HG02610 (cell line): ENCODE measurements around the gene MRTFA.
A peak's percentile ranks its signal among the peaks of the same experiment; 100 is the strongest.
"Not testable (repeated sequence)": the region's sequence is repeated elsewhere in the genome, so short reads cannot be mapped to it uniquely, and the experiment has no call there.

Source experiments
- ATAC-seq: cut with Tn5 transposase; IDR thresholded peaks from one replicate; pipeline ENCODE4 v1.9.1; 2021; ENCODE audit warnings: mild to moderate bottlenecking, moderate library complexity; ENCODE audit not compliant: unreplicated experiment

MRTFA gene

DNA sequence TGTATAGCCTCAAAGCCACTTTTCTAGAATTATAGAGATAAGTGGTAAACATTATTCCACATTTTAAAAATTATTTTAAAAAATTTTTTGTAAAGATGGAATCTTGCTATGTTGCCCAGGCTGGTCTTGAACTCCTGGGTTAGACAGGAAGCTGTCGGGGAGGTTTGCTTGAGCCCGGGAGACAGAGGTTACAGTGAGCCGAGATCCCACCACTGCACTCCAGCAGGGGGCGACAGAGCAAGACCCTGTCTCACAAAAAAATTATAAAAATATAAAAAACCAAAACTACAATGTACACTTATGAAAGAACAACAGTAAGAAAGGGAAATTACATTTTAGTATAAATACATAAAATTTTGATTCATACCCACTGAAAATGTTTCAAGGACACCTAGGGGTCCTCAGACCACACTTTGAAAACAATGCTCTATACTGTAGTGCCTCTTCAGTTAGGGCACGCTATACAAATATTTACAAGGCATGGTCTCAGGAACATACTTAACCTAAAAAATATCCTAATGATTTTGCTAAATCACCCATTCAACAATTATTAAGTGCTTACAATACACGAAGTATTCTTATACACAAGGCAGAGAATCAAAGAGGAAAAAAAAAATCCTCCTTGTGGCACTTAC, 111.2 kb downstream of the MRTFA start:
- ATAC-seq: no peak

DNA sequence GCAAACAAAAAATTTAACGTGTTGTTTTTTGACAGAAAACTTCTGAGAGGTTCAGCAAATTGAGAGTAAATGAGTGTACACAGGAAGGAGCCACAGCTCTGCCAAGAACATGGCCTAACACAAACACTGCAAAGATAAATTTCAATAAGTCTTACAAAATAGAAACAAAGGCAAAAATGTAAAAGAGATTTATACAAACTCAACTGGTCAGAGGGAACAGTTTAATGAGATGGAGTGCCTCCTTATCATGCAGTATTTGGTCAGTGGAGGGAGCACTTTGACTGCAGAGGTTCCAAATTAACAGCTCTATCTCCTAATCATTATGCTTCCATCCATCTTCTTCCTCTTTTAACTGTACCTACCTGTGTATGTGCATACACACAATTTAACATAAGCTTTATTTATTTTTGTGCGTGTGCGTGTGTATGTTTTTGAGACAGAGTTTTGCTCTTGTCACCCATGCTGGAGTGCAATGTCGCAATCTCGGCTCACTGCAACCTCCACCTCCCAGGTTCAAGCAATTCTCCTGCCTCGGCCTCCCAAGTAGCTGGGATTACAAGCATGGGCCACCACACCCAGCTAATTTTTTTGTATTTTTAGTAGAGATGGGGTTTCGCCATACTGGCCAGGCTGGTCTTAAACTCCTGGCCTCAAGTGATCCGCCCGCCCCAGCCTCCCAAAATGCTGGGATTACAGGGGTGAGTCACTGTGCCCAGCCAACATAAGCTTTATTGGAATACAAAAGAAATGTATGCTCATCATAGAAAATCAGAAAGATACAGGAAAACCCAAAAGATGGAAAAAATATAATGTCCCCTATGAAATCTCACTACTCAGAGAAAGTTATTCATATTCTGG, 111.9 kb downstream of the MRTFA start:
- no peak for ATAC-seq

DNA sequence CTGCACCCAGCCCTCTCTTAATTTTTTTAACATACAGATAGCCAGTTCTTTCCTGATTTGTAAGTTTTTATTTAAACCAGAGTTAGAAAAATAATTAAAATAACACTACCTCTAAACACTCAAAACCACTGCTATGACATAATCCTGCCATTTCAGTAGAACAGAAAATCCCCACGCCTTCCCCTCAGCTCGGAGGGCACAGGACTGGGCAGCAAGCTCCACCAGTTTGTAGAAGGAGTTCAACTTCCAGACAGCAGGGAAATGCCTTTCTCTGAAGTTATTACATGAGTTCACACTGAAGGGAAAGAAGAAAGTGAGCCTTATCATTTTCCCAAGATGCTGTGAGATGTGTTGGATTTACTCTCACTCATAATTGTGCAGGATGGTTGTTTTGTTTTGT, 114.4 kb downstream of the MRTFA start:
- no peak for ATAC-seq

DNA sequence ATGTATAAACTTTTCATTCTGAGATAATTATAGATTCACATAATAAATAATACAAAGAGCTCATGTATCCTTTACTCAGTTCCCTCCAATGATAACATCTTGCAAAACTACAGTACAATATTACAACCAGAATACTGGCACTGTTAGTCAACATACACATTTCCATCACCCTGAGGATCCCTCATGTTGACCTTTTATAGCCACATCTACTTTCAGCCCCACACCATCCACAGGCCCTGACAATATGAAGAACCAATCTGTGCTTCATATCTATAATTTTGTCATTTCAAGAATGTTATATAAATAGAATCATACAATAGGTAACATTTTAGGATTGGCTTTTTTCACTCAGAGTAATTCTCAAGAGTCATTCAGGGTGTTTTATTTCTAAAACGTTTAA, 115.5 kb downstream of the MRTFA start:
- no peak for ATAC-seq

DNA sequence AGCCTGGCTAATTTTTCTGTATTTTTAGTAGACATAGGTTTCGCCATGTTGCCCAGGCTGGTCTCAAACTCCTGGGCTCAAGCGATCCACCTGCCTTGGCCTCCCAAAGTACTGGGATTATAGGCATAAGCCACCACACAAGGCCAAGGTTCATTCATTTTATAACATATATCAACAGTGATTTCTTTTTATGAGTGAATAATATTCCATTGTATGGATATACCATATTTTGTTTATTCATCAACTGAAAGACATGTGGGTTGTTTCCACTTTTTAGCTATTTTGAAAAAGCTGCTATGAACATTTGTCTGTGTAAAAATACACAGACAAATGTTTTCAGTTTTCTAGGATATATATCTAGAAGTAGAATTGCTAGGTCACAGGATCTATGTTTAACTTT, 116.0 kb downstream of the MRTFA start:
- ATAC-seq: no peak

DNA sequence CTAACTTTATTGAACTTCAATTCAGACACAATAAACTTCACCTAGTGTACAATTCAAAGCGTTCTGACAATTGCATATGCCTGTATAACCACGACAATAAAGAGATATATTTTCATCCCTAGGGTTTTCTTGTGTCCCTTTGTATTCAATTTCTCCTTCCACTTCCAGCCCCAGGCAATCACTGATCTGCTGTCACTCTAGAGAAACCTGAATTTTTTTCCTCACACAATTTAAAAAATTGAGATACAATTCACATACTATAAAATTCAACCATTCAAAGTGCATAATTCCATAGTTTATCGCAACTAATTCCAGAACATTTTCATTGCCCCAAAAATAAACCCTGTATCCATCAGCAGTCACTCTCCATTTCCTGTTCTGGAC, 116.6 kb downstream of the MRTFA start:
- no peak for ATAC-seq

DNA sequence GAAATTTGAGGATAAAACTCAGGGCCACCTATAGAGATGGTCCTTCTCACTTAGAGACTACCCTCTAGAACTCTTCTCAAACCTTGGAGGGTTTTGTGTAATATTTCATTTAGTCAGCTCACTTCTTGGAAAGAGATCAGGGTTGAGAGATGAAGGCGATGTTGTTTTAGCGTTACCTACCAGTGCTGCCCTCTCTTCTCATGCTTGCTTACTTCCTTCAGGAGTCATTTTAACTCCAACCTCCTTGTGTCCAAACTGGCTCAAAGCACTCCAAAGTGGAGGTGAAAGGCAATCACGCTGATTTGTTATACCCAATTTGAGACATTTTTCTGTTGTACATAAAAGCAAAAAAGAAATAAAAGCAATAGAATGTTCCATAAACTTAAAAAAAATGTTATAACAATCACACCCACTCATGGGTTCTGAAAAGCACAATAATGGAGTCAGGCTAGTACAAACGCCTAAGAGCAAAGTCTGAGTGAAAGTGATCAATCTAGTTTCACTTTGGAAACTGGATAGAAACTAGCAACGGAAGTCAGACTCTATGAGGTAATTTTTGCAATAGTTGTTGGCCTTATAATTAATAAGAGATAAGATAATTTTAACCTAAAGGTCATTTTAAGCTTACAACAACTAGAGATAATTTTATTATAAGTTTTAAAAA, 117.1 kb downstream of the MRTFA start:
- peak; percentile 44 for ATAC-seq

DNA sequence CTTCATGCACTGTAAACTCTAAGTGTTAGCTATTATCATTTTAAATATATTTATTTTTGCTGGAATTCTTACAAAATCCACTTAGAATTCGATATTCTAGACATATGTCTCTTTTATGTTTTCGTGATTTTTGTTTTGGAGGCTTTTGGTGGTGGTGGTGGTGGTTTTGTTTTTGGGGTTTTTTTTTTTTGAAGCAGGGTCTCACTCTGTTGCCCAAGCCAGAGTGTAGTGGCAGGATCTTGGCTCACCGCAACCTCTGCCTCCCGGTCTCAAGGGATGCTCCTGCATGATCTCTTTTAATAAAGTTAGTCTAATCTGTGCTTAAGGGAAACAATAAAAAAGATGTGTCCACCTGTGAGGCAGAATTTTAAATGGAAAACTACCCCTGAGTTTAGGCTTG, 117.7 kb downstream of the MRTFA start:
- no peak for ATAC-seq

DNA sequence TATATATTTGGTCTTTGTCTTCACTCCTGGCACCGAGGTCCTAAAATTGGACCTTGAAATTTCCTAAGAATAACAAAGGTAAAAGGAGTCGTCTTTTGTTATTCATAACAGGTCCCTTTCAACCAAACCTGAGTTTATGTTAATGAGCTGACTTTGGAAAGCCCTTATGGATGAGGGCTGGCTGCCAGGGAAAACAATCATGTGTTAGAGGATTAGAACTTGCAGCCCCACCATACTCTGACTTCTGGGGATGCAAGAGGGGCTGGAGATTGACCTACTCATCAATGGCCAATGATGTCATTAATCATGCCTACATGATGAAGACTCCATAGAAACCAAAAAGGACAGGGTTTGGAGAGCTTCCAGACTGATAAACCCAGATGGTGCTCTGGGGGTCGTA, 118.9 kb downstream of the MRTFA start:
- ATAC-seq: no peak

DNA sequence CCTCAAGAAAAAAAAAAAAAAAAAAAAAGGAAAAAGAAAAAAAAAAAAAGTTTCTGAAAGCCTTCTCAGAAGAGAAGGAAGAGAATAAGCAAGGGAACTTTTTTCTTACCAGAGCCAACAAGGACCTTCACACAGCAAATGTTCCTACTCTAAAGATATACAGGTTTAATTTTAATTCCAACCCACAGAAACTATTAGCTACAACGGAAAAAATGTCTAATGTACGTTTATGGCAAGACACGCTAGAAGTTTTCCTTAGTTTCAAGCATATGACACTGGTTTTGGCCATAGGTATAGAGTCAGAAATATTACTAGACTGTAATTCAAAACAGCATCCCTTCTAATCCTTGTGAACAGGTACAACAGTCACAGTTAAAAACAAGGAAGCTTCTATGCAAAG, 120.1 kb downstream of the MRTFA start:
- no peak for ATAC-seq

DNA sequence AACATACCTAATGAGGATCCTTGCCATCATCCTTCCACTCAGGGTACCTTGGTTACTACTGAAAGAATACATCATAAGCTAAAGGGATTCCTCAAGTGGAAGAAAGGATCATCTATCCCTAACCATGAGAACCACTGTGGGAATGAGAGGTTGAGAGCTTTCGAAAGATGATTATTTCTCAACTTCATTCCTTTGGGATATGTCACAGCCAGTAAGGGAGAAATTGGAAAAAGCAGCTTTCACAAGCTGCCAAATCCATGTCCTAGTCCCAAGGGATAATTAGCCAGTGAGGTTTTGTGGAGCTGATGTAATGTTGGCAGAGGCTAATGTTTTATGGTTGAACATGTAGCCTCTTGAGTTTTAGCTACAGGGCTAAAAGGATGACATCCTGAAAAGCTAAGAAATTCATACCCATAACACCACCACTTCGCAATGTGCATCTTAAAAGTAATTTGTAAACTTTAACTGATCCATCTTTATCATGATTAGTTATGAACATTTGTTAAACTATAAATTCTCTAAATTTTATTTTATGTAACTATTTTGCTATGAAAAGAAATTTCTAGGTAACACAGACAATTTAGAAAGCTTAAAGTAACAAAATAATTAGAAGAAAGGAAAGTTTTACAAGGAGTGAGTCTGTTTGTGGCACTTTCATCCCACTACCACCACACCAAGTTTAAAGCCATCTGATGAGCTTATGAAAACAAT, 123.9 kb downstream of the MRTFA start:
- ATAC-seq: no peak

DNA sequence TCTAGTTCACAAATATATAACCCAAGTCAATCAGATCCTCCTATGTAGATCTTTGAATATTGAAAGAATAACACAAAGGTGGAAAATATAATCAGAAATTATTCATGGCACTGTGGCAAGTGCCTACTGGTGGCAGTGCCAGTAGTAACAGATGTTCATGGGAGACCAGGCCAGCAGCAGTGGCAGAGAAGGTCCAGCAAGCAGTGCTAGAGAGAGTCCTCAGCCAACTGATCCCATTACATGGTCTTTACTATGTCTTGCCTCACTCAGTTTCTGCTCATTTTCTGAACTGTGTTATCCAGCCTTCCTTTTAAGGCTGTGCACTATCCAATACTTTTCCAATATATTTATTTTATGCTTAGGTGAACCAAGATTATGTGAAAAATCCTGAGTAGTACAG, 124.9 kb downstream of the MRTFA start:
- ATAC-seq: no peak

DNA sequence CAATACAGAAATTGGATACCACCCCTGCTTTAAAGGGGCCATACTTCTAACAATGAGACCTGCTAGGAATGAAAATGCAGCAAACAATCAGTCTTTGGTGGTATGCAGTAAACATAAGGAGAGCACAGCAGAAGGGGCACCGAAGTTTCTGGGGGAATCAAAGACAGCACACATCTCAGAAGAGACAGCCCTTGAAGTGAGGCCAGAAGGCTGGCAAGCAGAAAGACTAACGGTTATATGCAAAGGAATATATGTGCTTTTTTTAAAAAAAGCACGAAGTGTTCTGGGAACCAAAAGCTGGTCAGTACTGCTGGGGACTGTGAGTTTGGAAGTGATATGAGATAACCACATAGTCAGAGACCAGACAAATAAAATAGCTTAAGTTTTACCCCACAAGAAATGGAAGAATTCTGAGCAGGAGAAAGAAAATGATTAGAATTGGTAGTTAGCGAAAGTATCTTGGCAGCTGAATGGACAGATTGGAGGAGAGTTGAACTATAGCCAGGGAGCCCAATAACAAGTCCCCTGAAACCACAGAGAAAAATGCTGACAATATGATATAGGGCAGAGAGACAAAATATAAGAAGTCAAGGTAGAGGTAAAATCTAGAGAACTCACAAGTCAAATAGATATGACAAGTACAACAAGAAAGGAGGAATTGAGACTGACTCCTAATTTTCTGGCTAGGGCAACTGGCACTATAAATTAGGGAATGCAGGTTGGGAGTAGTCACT, 125.7 kb downstream of the MRTFA start:
- no peak for ATAC-seq

DNA sequence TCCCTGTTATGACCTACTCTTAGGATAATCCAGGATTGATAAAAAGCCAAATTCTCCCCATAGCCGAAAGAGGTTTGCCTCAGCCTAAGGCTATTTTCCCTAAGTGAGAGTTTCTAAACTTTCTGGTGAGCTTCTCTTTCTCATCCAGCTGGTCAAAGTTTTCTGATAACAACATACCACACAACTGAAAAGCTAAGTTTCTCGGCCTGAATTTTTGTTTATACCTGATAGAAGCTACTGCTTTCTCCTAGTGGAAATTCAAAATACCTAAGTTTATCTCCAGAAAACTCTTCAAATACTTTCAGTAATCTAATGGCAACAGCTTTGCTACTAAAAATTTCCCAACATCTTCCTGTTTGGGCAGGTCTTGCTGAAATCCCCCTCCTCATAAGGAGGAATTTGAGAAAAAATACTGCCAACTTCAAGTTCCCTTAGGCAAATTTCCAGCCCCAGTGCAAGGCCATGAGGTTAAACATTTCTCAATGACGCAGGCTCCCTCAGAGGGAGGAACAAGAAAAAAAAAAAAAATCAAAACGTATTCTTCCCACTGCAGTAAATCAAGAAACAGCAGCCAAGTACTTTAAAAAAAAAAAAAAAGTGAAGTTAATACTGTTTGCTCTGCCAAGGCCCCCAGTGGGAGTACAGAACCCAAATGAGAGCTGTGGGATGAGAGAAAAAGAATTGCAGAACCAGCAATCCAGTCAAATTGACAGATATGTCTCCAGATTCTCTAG, 127.0 kb downstream of the MRTFA start:
- ATAC-seq: no peak

DNA sequence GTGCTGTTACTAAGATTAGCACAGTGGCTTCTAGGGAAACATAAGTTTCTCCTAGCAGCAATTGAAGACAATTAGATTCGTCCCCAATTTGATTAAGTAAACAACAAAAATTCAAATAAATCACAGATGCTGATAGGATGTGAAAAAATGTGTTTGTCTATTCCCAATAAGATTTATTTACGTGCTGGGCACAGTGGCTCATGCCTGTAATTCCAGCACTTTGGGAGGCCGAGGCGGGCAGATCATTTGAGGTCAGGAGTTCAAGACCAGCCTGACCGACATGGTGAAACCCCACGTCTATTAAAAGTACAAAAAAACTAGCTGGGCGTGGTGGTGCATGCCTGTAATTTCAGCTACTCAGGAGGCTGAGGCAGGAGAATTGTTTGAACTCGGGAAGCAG, 128.5 kb downstream of the MRTFA start:
- not testable (repeated sequence) for ATAC-seq

DNA sequence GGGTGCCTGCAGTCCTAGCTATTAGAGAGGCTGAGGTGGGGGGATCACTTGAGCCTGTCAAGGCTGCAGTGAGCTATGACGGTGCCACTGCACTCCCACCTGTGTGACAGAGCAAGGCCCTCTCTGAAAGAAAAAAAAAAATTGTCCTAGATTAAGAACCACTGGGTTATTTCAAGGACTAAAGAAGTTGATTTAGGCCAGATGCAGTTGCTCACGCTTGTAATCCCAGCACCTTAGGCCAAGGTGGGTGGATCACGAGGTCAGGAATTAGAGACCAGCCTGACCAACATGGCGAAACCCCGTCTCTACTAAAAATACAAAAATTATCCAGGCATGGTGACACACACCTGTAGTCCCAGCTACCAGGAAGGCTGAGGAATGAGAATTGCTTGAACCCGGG, 129.0 kb downstream of the MRTFA start:
- no peak for ATAC-seq

DNA sequence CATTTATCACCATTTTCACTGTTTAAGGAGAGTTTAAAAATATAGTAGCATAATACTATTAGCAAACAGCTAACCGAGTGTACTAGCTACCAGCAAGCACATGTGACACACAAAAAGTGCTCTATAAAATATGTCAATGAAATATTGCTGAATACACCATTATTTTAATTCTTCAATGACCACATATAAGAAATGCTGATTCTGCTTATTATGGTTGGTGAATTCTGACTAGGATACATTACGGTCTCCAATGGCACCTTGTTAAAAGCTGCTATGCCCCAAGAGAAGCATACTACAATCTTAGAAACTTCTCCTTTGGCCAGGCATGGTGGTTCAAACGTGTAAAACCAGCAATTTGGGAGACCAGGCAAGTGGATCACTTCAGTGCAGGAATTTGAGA, 129.8 kb downstream of the MRTFA start:
- no peak for ATAC-seq

DNA sequence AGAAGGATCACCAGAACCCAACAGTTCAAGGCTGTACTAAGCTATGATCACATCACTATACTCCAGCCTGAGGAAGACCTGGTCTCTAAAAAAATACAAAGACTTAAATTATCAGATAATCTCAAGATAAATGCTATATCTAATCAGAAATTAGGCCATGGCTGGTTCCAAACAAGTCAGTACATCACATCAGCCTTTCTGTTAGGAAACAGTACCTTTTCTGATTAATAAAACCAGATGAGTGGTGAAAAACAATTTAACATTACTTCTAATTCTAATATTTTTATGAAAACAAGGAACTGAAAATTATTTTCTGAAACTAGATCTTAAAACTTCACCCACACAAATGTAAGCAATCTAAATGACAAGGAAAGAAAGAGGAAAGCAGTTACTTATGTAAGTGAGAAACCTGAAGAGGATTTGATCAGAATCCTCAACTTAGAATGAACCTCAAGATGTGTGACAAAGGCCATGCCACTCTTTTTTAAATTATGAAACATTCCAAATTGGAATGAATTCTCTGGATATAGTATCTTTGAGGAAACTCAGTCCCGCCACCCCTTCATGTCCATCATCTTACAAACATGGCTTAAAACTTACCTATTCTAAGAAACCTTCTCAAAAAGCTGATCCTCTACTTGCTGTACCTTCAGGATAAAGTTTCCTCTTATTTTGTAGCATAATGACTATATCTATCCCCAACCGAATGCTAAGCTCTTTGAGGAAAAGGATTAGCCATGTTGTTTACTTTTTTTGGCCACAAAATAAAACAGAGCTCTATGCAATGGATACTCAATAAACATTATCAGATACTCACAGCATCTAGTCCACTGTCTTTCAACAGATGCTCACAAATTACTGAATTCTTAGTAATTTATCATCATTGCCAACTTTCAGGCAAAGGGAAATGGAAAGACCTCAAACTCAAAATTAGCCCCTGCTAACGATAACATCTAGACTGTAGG, 132.0 kb downstream of the MRTFA start:
- ATAC-seq: no peak

DNA sequence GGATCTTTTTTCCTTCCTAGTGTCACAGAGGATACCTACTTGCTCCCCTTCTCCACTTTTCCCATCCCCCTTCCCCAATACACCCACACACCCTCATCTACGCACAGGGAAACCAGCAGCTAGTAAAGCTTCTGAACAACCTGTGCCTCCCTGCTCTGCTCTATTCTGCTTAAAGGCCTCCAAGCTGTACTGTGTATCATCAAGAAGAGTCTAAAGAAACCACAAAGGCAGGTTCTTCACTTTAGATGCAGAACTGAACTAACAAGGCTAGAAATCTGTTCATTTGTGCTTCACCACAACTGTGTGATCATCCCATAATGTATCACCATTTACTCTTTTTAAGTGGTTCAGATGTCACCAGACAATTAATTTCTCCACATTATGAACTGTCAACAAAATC, 133.6 kb downstream of the MRTFA start:
- no peak for ATAC-seq
